Keratinocyte (primary cell): ENCODE measurements around the gene SPTBN1. TPM values are rescaled to one million over a fixed set of nuclear protein-coding genes. Genes with fewer than 3 reads are reported as not detected.

Source experiments
- DNase-seq: peaks from one replicate; pipeline ENCODE4 v3.0.0-alpha.2; 2011; ENCODE audit warnings: low read depth, missing footprints, low spot score
- FAIRE-seq: peaks from 2 replicates; lab custom pipeline; 2011; peaks lifted over from hg19 to GRCh38; lab: Jason Lieb, UNC
- H2AFZ ChIP-seq: 2 replicates; pipeline ENCODE4 v1.6.0; 2012; ENCODE audit warnings: low read length, control low read depth, inconsistent platforms; ENCODE audit not compliant: control insufficient read depth
- H3K27ac ChIP-seq: 2 replicates; pipeline ENCODE4 v1.5.1; 2011; ENCODE audit warnings: low read length; ENCODE audit not compliant: control insufficient read depth, insufficient read depth
- H3K27me3 ChIP-seq: 3 replicates; pipeline ENCODE4 v1.6.0; 2011; ENCODE audit warnings: low read length; ENCODE audit not compliant: control insufficient read depth, insufficient read depth; ENCODE audit errors: extremely low read depth
- H3K36me3 ChIP-seq, 2 experiments: 2 replicates in 1 of 2; 3 replicates in 1 of 2; pipeline ENCODE4 v1.5.1; 2011; ENCODE audit warnings: low read length in 2 of 2, mild to moderate bottlenecking in 1 of 2; ENCODE audit not compliant: control insufficient read depth in 2 of 2, insufficient read depth in 2 of 2; ENCODE audit errors: extremely low read depth in 1 of 2
- H3K4me1 ChIP-seq: 3 replicates; pipeline ENCODE4 v1.5.1; 2011; ENCODE audit warnings: low read length; ENCODE audit not compliant: control insufficient read depth, insufficient read depth; ENCODE audit errors: extremely low read depth
- H3K4me2 ChIP-seq: 3 replicates; pipeline ENCODE4 v1.6.0; 2011; ENCODE audit warnings: low read depth, low read length; ENCODE audit not compliant: control insufficient read depth, insufficient read depth; ENCODE audit errors: extremely low read depth
- H3K4me3 ChIP-seq, 3 experiments: fragments of 200-600 bp in 1 of 3; sonication (generic) in 1 of 3; 2 replicates in 2 of 3; 3 replicates in 1 of 3; pipeline ENCODE4 v1.5.1; 2011 to 2016; ENCODE audit warnings: low read length in 3 of 3, mild to moderate bottlenecking in 3 of 3, control low read depth in 2 of 3, inconsistent platforms in 1 of 3, low read depth in 1 of 3, mixed read lengths in 1 of 3, mixed run types in 1 of 3, moderate library complexity in 1 of 3; ENCODE audit not compliant: control insufficient read depth in 2 of 3, insufficient read depth in 2 of 3; ENCODE audit errors: extremely low read depth in 1 of 3
- H3K79me2 ChIP-seq: 2 replicates; pipeline ENCODE4 v1.6.0; 2012; ENCODE audit warnings: low read length; ENCODE audit not compliant: control insufficient read depth, insufficient read depth
- H3K9ac ChIP-seq: 3 replicates; pipeline ENCODE4 v1.6.0; 2011; ENCODE audit warnings: low read length; ENCODE audit not compliant: control insufficient read depth, insufficient read depth; ENCODE audit errors: extremely low read depth
- H3K9me1 ChIP-seq: 3 replicates; pipeline ENCODE4 v1.6.0; 2011; ENCODE audit warnings: low read length; ENCODE audit not compliant: control insufficient read depth, insufficient read depth; ENCODE audit errors: extremely low read depth
- H3K9me3 ChIP-seq: 2 replicates; pipeline ENCODE4 v1.5.1; 2012; ENCODE audit warnings: low read depth, low read length; ENCODE audit not compliant: control insufficient read depth
- H4K20me1 ChIP-seq: 3 replicates; pipeline ENCODE4 v1.6.0; 2011; ENCODE audit warnings: low read length; ENCODE audit not compliant: control insufficient read depth, insufficient read depth; ENCODE audit errors: extremely low read depth
- EZH2 ChIP-seq: IDR thresholded peaks from one replicate; pipeline ENCODE4 v1.6.1; 2012; ENCODE audit warnings: inconsistent platforms, mild to moderate bottlenecking, low read length, moderate library complexity
- dilution Hi-C: fragments of 300-500 bp; cut with MboI; formaldehyde crosslinking; loops from one replicate; pipeline ENCODE4 v1.7.0; 2020; ENCODE audit warnings: low sequenced_read_pairs; ENCODE audit not compliant: extremely low pct_ligation_motif_present
- polyA plus RNA-seq, 5 experiments: library from polyadenylated mRNA; depleted of rRNA in 3 of 5; stranded (reverse) in 3 of 5; stranded (forward) in 1 of 5; unstranded in 1 of 5; fragments of >200 nt; gene quantifications; 1 replicate in 1 of 5; 2 replicates in 3 of 5; 3 replicates in 1 of 5; pipeline versions ENCODE4 v1.2.1 to v1.2.3, GENCODE V29; 2011 to 2012; ENCODE audit warnings: missing spikeins in 2 of 5, low read depth in 1 of 5, low replicate concordance in 1 of 5
- TF ChIP-seq, protein P1 (sequence below), 3 experiments: IDR thresholded peaks in 1 of 3; conservative IDR thresholded peaks in 1 of 3; optimal IDR thresholded peaks in 1 of 3; 2 replicates in 2 of 3; 3 replicates in 1 of 3; pipeline versions ENCODE3 to v1.5.1; 2011; ENCODE audit warnings: low read length in 3 of 3, mild to moderate bottlenecking in 3 of 3, moderate library complexity in 2 of 3, control low read depth in 1 of 3, inconsistent platforms in 1 of 3; ENCODE audit not compliant: insufficient read depth in 2 of 3; ENCODE audit errors: extremely low read depth in 1 of 3

SPTBN1 gene
- polyA plus RNA-seq, 1 donor (not counting 4 experiments of a cell fraction or from before 2014, with no cell fraction given) = 40.0 TPM

DNA sequence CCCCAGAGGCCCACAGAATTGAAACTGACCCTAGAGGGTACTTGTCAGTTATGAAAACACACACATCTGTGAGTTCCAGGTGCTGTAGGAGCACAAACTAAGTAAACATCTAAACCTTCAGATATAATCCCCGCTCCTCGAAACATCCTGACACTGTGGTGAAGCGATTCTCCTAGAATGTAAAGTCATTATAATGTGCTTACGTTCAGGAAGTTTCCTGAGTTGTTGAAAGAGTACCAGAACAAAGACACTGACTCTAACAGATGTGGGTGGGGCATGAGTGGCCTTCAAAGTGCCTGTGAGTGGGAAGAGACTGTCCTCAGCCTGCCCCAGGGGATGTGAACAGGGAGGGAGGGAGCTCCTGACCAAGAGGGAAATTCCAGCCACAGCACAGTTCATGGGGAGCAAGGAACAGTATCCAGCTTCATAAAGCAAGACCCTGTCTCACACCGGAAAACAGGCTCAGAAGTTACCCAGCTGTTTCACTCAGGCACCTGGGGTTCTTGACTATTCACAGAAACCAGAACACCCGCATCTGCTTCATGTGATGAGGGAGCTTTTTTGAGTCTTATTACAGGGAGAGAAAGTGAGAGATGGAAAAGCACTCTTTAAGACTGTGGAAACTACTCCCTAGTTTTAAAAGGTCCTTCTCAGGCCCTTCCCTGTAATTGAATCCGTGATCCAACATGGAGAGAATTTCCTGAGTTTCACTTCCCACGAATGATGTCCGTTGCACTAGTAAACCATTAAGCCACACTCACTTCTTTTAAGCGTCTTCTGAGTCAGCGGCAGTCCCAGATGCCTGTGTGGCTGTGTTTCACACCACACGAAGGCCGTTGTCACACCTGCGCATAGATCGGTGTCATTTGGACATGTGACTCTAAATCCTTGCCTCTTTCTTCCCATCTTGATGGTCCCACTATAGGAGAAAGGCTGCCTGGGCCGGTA is 178.7 kb downstream of the SPTBN1 start:
- Histone ChIP-seq H3K27ac (no peak overlapping the region), H3K9ac (no peak overlapping the region), H3K4me1 (no peaks in the 10 kb centered on the region), H3K79me2 (no peaks in the 10 kb centered on the region), H3K4me2 (no peak overlapping the region), H3K9me3 (no peaks in the 10 kb centered on the region), H3K27me3 (no peaks in the 10 kb centered on the region), H3K36me3 (peaks cover 49 to 54% of the 10 kb centered on the region in 2 experiments), H3K9me1 (no peaks in the 10 kb centered on the region), H3K4me3 (no peak overlapping the region), H2AFZ (no peak overlapping the region), H4K20me1 (no peaks in the 10 kb centered on the region)
- TF ChIP-seq EZH2 = no peak
- TF ChIP-seq, protein P1, sequence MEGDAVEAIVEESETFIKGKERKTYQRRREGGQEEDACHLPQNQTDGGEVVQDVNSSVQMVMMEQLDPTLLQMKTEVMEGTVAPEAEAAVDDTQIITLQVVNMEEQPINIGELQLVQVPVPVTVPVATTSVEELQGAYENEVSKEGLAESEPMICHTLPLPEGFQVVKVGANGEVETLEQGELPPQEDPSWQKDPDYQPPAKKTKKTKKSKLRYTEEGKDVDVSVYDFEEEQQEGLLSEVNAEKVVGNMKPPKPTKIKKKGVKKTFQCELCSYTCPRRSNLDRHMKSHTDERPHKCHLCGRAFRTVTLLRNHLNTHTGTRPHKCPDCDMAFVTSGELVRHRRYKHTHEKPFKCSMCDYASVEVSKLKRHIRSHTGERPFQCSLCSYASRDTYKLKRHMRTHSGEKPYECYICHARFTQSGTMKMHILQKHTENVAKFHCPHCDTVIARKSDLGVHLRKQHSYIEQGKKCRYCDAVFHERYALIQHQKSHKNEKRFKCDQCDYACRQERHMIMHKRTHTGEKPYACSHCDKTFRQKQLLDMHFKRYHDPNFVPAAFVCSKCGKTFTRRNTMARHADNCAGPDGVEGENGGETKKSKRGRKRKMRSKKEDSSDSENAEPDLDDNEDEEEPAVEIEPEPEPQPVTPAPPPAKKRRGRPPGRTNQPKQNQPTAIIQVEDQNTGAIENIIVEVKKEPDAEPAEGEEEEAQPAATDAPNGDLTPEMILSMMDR (optimal IDR thresholded peaks at IDR 0.05 in 1 of 3, IDR thresholded peaks at IDR 0.05 in 1 of 3, conservative IDR thresholded peaks at IDR 0.05 in 1 of 3; ENCODE audit: extremely low read depth in 1 of 3, insufficient read depth in 2 of 3, low read length in 3 of 3) = no peak
- no peak for FAIRE-seq
- no peak for DNase-seq
- dilution Hi-C loops = no loop called here

DNA sequence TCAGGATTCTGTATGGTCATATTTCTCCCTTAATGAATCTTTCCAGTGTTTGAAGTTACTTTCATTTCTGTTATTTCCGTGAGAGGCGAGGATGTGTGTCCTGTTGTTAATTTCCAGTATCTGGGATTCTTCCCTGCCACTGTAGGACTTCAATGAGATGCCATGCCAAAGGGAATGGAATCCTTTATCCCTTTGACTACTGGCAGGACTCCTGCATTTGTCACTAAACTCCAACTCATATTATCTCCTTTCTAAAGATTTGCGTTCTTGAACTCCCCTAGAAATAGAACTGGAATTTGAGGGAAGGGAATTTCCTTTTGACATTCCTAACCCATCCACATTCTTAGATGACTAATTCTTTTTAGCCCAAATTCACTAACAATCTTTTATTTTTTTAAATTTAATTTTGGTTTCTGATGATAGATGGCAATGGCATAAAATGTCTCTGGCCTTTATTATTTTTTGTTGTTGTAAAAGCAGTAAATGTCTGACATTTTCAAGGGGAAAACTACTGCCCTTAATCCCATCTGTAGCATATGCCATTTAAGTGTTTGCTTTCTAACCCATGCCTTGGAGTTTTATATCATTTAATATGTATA is 179.5 kb downstream of the SPTBN1 start:
- dilution Hi-C loops = no loop called here
- Histone ChIP-seq H3K4me1 (no peaks in the 10 kb centered on the region), H3K9me1 (no peaks in the 10 kb centered on the region)

More for the DNA sequence above, 179.5 kb downstream of the SPTBN1 start:
- DNase-seq = no peak
- Histone ChIP-seq H3K79me2 (no peaks in the 10 kb centered on the region), H3K9ac (no peak overlapping the region), H3K9me3 (no peaks in the 10 kb centered on the region), H4K20me1 (no peaks in the 10 kb centered on the region), H3K36me3 (peaks cover 43 to 50% of the 10 kb centered on the region in 2 experiments), H3K27ac (no peak overlapping the region), H2AFZ (no peak overlapping the region), H3K4me3 (no peak overlapping the region), H3K4me2 (no peak overlapping the region), H3K27me3 (no peaks in the 10 kb centered on the region)
- TF ChIP-seq, protein P1 (optimal IDR thresholded peaks at IDR 0.05 in 1 of 3, IDR thresholded peaks at IDR 0.05 in 1 of 3, conservative IDR thresholded peaks at IDR 0.05 in 1 of 3; ENCODE audit: extremely low read depth in 1 of 3, insufficient read depth in 2 of 3, low read length in 3 of 3) = no peak
- no peak for TF ChIP-seq EZH2
- no peak for FAIRE-seq
